Tibial nerve (tissue), 4 donors: Measurements from ENCODE around the gene APAF1.
A peak's percentile ranks its signal among the peaks of the same experiment; 100 is the strongest.

Source experiments
- EP300 ChIP-seq, 2 donors: sonication (generic); formaldehyde crosslinking; IDR thresholded peaks; one replicate each; pipeline ENCODE4 v1.6.1; 2017; ENCODE audit warnings: antibody characterized with exemption in 2 of 2, mild to moderate bottlenecking in 1 of 2
- POLR2A ChIP-seq, 2 donors: fragments of 450-650 bp; IDR thresholded peaks; one replicate each; pipeline ENCODE4 v1.6.1; 2017; ENCODE audit warnings: antibody characterized with exemption in 2 of 2, mild to moderate bottlenecking in 2 of 2, moderate library complexity in 2 of 2
- TF ChIP-seq, protein P1 (sequence below), 5 experiments: fragments of 200-600 bp in 3 of 5; fragments of 450-650 bp in 2 of 5; sonication (generic) in 3 of 5; IDR thresholded peaks; one replicate each; pipeline ENCODE4 v1.5.1; 2016 to 2019; ENCODE audit warnings: antibody characterized with exemption in 5 of 5, mild to moderate bottlenecking in 3 of 5, moderate library complexity in 2 of 5

GRCh38 chr12:98725476-98726247 is 80.6 kb downstream of the APAF1 start:
- no peak for TF ChIP-seq POLR2A (IDR thresholded peaks at IDR 0.05)
- TF ChIP-seq, protein P1, sequence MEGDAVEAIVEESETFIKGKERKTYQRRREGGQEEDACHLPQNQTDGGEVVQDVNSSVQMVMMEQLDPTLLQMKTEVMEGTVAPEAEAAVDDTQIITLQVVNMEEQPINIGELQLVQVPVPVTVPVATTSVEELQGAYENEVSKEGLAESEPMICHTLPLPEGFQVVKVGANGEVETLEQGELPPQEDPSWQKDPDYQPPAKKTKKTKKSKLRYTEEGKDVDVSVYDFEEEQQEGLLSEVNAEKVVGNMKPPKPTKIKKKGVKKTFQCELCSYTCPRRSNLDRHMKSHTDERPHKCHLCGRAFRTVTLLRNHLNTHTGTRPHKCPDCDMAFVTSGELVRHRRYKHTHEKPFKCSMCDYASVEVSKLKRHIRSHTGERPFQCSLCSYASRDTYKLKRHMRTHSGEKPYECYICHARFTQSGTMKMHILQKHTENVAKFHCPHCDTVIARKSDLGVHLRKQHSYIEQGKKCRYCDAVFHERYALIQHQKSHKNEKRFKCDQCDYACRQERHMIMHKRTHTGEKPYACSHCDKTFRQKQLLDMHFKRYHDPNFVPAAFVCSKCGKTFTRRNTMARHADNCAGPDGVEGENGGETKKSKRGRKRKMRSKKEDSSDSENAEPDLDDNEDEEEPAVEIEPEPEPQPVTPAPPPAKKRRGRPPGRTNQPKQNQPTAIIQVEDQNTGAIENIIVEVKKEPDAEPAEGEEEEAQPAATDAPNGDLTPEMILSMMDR (IDR thresholded peaks at IDR 0.05) = peak in 3 of 5 experiments; percentile 13 to 40 (median 13)
- no peak for TF ChIP-seq EP300 (IDR thresholded peaks at IDR 0.05)
